GM12864 (cell line): ENCODE data around the gene ORMDL2.

Experiments used
- DNase-seq: peaks from one replicate; pipeline ENCODE4 v3.0.0-alpha.2; 2011; ENCODE audit warnings: low read depth
- H3K4me3 ChIP-seq: 2 replicates; pipeline ENCODE4 v1.5.1; 2011; ENCODE audit warnings: mild to moderate bottlenecking, low read depth, low read length, control low read depth
- CTCF ChIP-seq: IDR thresholded peaks from 2 replicates; pipeline ENCODE4 v1.5.1; 2011; ENCODE audit warnings: low read depth, mild to moderate bottlenecking, moderate library complexity, low read length, control low read depth, inconsistent platforms; ENCODE audit errors: missing control alignments

Gene ORMDL2

GRCh38 chr12:55845361-55845760 is 27.5 kb downstream of the ORMDL2 start:
- H3K4me3 ChIP-seq, result no peak overlapping the region
- no peak for TF ChIP-seq CTCF
- no peak for DNase-seq

- no peak overlapping the region for H3K4me3 ChIP-seq
- no peak for TF ChIP-seq CTCF
- no peak for DNase-seq
Measured at GRCh38 chr12:55845785-55846496, 28.1 kb downstream of the ORMDL2 start.

GRCh38 chr12:55847033-55847432 is 29.2 kb downstream of the ORMDL2 start:
- no peak overlapping the region for H3K4me3 ChIP-seq
- TF ChIP-seq CTCF, result no peak
- DNase-seq, result no peak

GRCh38 chr12:55847603-55848291 is 29.9 kb downstream of the ORMDL2 start:
- no peak for DNase-seq
- no peak for TF ChIP-seq CTCF
- no peak overlapping the region for H3K4me3 ChIP-seq

GRCh38 chr12:55849616-55850343 is 31.9 kb downstream of the ORMDL2 start:
- H3K4me3 ChIP-seq, result no peak overlapping the region
- DNase-seq, result no peak
- TF ChIP-seq CTCF, result no peak

- no peak for DNase-seq
- no peak overlapping the region for H3K4me3 ChIP-seq
- no peak for TF ChIP-seq CTCF
Measured at GRCh38 chr12:55850401-55850800, 32.6 kb downstream of the ORMDL2 start.
